Thymus (tissue), 11 donors: ENCODE results near the gene ABCA1. TPM values are rescaled to one million over a fixed set of nuclear protein-coding genes. Genes with fewer than 3 reads are reported as not detected.

Experiments
- DNase-seq, 9 donors: peaks; one replicate each; pipeline ENCODE4 v3.0.0-alpha.2; 2013; ENCODE audit warnings: low spot score in 9 of 9, low read depth in 6 of 9, missing footprints in 1 of 9
- H3K27ac ChIP-seq, 2 donors: one replicate each; pipeline ENCODE4 v1.5.1; 2013; ENCODE audit warnings: control low read depth in 1 of 2, low read depth in 1 of 2, low read length in 1 of 2, mild to moderate bottlenecking in 1 of 2, moderate library complexity in 1 of 2
- H3K27me3 ChIP-seq, 2 donors: one replicate each; pipeline ENCODE4 v1.5.1; 2013; ENCODE audit warnings: low read length in 1 of 2; ENCODE audit not compliant: control insufficient read depth in 2 of 2, insufficient read depth in 1 of 2
- H3K36me3 ChIP-seq, 2 donors: one replicate each; pipeline ENCODE4 v1.5.1; 2013; ENCODE audit warnings: low read length in 1 of 2, mild to moderate bottlenecking in 1 of 2, moderate library complexity in 1 of 2; ENCODE audit not compliant: control insufficient read depth in 2 of 2, insufficient read depth in 2 of 2
- H3K4me1 ChIP-seq, 2 donors: one replicate each; pipeline ENCODE4 v1.5.1; 2013; ENCODE audit warnings: low read length in 2 of 2; ENCODE audit not compliant: control insufficient read depth in 2 of 2, insufficient read depth in 2 of 2
- H3K4me3 ChIP-seq, 2 donors: one replicate each; pipeline ENCODE4 v1.5.1; 2013; ENCODE audit warnings: low read length in 2 of 2, control low read depth in 1 of 2, mild to moderate bottlenecking in 1 of 2
- H3K9me3 ChIP-seq, 2 donors: one replicate each; pipeline ENCODE4 v1.5.1; 2013; ENCODE audit warnings: low read length in 1 of 2, mild to moderate bottlenecking in 1 of 2; ENCODE audit not compliant: control insufficient read depth in 2 of 2, insufficient read depth in 1 of 2
- WGBS: extraction: QIAGEN DNeasy Blood & Tissue Kit; methylation state at CpG from one replicate; pipeline ENCODE4 v1.1.7; 2013; 5-methylcytosine and 5-hydroxymethylcytosine counted together
- polyA plus RNA-seq: library from polyadenylated mRNA; stranded (reverse); fragments of 200-250 nt; gene quantifications from one replicate; pipeline ENCODE4 v1.2.3, GENCODE V29; 2013
- total RNA-seq: library from RNA; stranded (reverse); fragments of 120-200 nt; gene quantifications from one replicate; pipeline ENCODE4 v1.2.4, GENCODE V29; 2013
- donor health status: healthy.

ABCA1 gene
- total and polyA plus RNA-seq, 2 donors = 14.6 to 25.9 TPM

GRCh38 chr9:104853159-104853558, 74.8 kb downstream of the ABCA1 start:
- Histone ChIP-seq H3K36me3 (peaks cover 12 to 46% of the 10 kb centered on the region in 2 donors), H3K4me3 (no peak overlapping the region), H3K27me3 (no peaks in the 10 kb centered on the region), H3K4me1 (peaks cover 0 to 3% of the 10 kb centered on the region in 2 donors), H3K27ac (no peak overlapping the region), H3K9me3 (no peaks in the 10 kb centered on the region)
- no peak for DNase-seq
- 95% methylated on average over 4 of the region's 4 CpGs for WGBS

- Histone ChIP-seq H3K27me3 (no peaks in the 10 kb centered on the region), H3K27ac (no peak overlapping the region), H3K9me3 (no peaks in the 10 kb centered on the region), H3K4me3 (no peak overlapping the region), H3K4me1 (peaks cover 0 to 3% of the 10 kb centered on the region in 2 donors), H3K36me3 (peaks cover 8 to 35% of the 10 kb centered on the region in 2 donors)
- DNase-seq = no peak
- 96% methylated on average over 3 of the region's 3 CpGs for WGBS
Measured at GRCh38 chr9:104851546-104851920, 76.4 kb downstream of the ABCA1 start.

- H3K4me1 ChIP-seq = peaks cover 0 to 3% of the 10 kb centered on the region in 2 donors
- DNase-seq = no peak
Measured at GRCh38 chr9:104850786-104851545, 77.0 kb downstream of the ABCA1 start.

DNA sequence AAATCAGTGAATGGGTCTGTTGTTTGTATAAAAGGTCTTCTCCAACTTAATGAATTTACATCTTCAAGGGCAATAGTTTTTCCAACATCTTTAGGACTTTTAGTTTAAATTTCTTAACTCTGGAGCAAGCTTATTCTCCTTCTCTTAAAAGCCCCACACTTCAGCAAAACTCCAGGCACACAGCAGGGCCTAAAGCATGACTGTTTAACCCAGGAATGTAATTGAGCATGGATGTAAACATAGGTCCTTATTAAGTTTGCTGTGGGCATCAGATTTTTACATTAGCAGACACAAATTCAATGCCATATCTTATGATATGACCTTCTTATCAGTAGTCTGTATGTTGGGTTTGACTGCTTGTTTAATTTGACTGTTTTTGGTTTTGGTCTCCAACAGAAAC, 78.9 kb downstream of the ABCA1 start:
- Histone ChIP-seq H3K27ac (no peak overlapping the region), H3K36me3 (peaks cover 11 to 33% of the 10 kb centered on the region in 2 donors), H3K27me3 (no peaks in the 10 kb centered on the region), H3K9me3 (no peaks in the 10 kb centered on the region), H3K4me3 (no peak overlapping the region), H3K4me1 (no peaks in the 10 kb centered on the region)
- DNase-seq = no peak

More at GRCh38 chr9:104850786-104851545, 77.0 kb downstream of the ABCA1 start:
- H3K27me3 ChIP-seq = no peaks in the 10 kb centered on the region
- WGBS = 97% methylated on average over 6 of the region's 6 CpGs
- H3K27ac ChIP-seq = no peak overlapping the region
- H3K4me3 ChIP-seq = no peak overlapping the region
- no peaks in the 10 kb centered on the region for H3K9me3 ChIP-seq
- peaks cover 7 to 30% of the 10 kb centered on the region in 2 donors for H3K36me3 ChIP-seq

GRCh38 chr9:104844710-104845109, 83.2 kb downstream of the ABCA1 start:
- no peaks in the 10 kb centered on the region for H3K27me3 ChIP-seq
- H3K4me3 ChIP-seq = no peak overlapping the region
- DNase-seq = no peak
- no peaks in the 10 kb centered on the region for H3K4me1 ChIP-seq
- peaks cover 23 to 53% of the 10 kb centered on the region in 2 donors for H3K36me3 ChIP-seq
- no peaks in the 10 kb centered on the region for H3K9me3 ChIP-seq
- no peak overlapping the region for H3K27ac ChIP-seq
- 95% methylated on average over 3 of the region's 3 CpGs for WGBS

GRCh38 chr9:104843644-104844240, 84.2 kb downstream of the ABCA1 start:
- H3K4me1 ChIP-seq = no peaks in the 10 kb centered on the region
- no peak overlapping the region for H3K4me3 ChIP-seq
- H3K36me3 ChIP-seq = peaks cover 23 to 54% of the 10 kb centered on the region in 2 donors
- no peaks in the 10 kb centered on the region for H3K27me3 ChIP-seq
- H3K27ac ChIP-seq = no peak overlapping the region
- WGBS = 93% methylated on average over 4 of the region's 4 CpGs
- no peak for DNase-seq
- H3K9me3 ChIP-seq = no peaks in the 10 kb centered on the region

- 94% methylated on average over 2 of the region's 2 CpGs for WGBS
- peaks cover 23 to 56% of the 10 kb centered on the region in 2 donors for H3K36me3 ChIP-seq
Measured at GRCh38 chr9:104842698-104843097, 85.3 kb downstream of the ABCA1 start.

GRCh38 chr9:104841601-104842141, 86.3 kb downstream of the ABCA1 start:
- Histone ChIP-seq H3K4me3 (no peak overlapping the region), H3K27ac (peak overlapping the region in 1 of 2 donors; percentile 21), H3K27me3 (no peaks in the 10 kb centered on the region), H3K36me3 (peaks cover 31 to 64% of the 10 kb centered on the region in 2 donors), H3K9me3 (no peaks in the 10 kb centered on the region), H3K4me1 (peaks cover 0 to 1% of the 10 kb centered on the region in 2 donors)
- 97% methylated on average over 7 of the region's 7 CpGs for WGBS
- no peak for DNase-seq

More at GRCh38 chr9:104842698-104843097, 85.3 kb downstream of the ABCA1 start:
- Histone ChIP-seq H3K9me3 (no peaks in the 10 kb centered on the region), H3K27ac (no peak overlapping the region), H3K27me3 (no peaks in the 10 kb centered on the region), H3K4me1 (no peaks in the 10 kb centered on the region), H3K4me3 (no peak overlapping the region)
- DNase-seq = no peak

DNA sequence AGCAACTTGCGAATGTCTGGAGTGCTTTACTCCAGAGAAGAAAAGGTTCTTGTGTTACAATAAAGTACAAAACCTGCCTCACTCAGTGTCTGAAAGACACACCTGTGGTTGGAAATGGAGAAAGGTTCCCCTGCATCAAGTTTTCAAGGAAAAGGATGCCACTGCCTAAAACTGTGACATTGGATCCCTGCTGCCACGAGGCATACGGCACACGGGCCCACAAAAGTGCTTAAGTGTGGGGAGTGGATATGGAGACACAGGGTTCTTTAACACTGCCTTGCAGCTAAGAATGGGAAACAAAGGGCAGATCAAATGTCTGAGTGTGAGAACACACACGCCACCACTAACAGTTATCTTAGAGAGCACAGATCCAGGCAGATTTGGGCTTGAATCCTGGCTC, 89.0 kb downstream of the ABCA1 start:
- H3K27me3 ChIP-seq = no peaks in the 10 kb centered on the region
- H3K4me3 ChIP-seq = no peak overlapping the region
- H3K4me1 ChIP-seq = peaks cover 0 to 11% of the 10 kb centered on the region in 2 donors
- no peaks in the 10 kb centered on the region for H3K9me3 ChIP-seq
- no peak overlapping the region for H3K27ac ChIP-seq
- 89% methylated on average over 5 of the region's 5 CpGs for WGBS
- peaks cover 36 to 80% of the 10 kb centered on the region in 2 donors for H3K36me3 ChIP-seq
- no peak for DNase-seq
